Keratinocyte (primary cell): ENCODE results near the gene CCSER1. TPM values are rescaled to one million over a fixed set of nuclear protein-coding genes. Genes with fewer than 3 reads are reported as not detected.

Experiments
- DNase-seq: peaks from one replicate; pipeline ENCODE4 v3.0.0-alpha.2; 2011; ENCODE audit warnings: low read depth, missing footprints, low spot score
- FAIRE-seq: peaks from 2 replicates; lab custom pipeline; 2011; peaks lifted over from hg19 to GRCh38; lab: Jason Lieb, UNC
- H2AFZ ChIP-seq: 2 replicates; pipeline ENCODE4 v1.6.0; 2012; ENCODE audit warnings: low read length, control low read depth, inconsistent platforms; ENCODE audit not compliant: control insufficient read depth
- H3K27ac ChIP-seq: 2 replicates; pipeline ENCODE4 v1.5.1; 2011; ENCODE audit warnings: low read length; ENCODE audit not compliant: control insufficient read depth, insufficient read depth
- H3K27me3 ChIP-seq: 3 replicates; pipeline ENCODE4 v1.6.0; 2011; ENCODE audit warnings: low read length; ENCODE audit not compliant: control insufficient read depth, insufficient read depth; ENCODE audit errors: extremely low read depth
- H3K36me3 ChIP-seq, 2 experiments: 2 replicates in 1 of 2; 3 replicates in 1 of 2; pipeline ENCODE4 v1.5.1; 2011; ENCODE audit warnings: low read length in 2 of 2, mild to moderate bottlenecking in 1 of 2; ENCODE audit not compliant: control insufficient read depth in 2 of 2, insufficient read depth in 2 of 2; ENCODE audit errors: extremely low read depth in 1 of 2
- H3K4me1 ChIP-seq: 3 replicates; pipeline ENCODE4 v1.5.1; 2011; ENCODE audit warnings: low read length; ENCODE audit not compliant: control insufficient read depth, insufficient read depth; ENCODE audit errors: extremely low read depth
- H3K4me2 ChIP-seq: 3 replicates; pipeline ENCODE4 v1.6.0; 2011; ENCODE audit warnings: low read depth, low read length; ENCODE audit not compliant: control insufficient read depth, insufficient read depth; ENCODE audit errors: extremely low read depth
- H3K4me3 ChIP-seq, 3 experiments: fragments of 200-600 bp in 1 of 3; sonication (generic) in 1 of 3; 2 replicates in 2 of 3; 3 replicates in 1 of 3; pipeline ENCODE4 v1.5.1; 2011 to 2016; ENCODE audit warnings: low read length in 3 of 3, mild to moderate bottlenecking in 3 of 3, control low read depth in 2 of 3, inconsistent platforms in 1 of 3, low read depth in 1 of 3, mixed read lengths in 1 of 3, mixed run types in 1 of 3, moderate library complexity in 1 of 3; ENCODE audit not compliant: control insufficient read depth in 2 of 3, insufficient read depth in 2 of 3; ENCODE audit errors: extremely low read depth in 1 of 3
- H3K79me2 ChIP-seq: 2 replicates; pipeline ENCODE4 v1.6.0; 2012; ENCODE audit warnings: low read length; ENCODE audit not compliant: control insufficient read depth, insufficient read depth
- H3K9ac ChIP-seq: 3 replicates; pipeline ENCODE4 v1.6.0; 2011; ENCODE audit warnings: low read length; ENCODE audit not compliant: control insufficient read depth, insufficient read depth; ENCODE audit errors: extremely low read depth
- H3K9me1 ChIP-seq: 3 replicates; pipeline ENCODE4 v1.6.0; 2011; ENCODE audit warnings: low read length; ENCODE audit not compliant: control insufficient read depth, insufficient read depth; ENCODE audit errors: extremely low read depth
- H3K9me3 ChIP-seq: 2 replicates; pipeline ENCODE4 v1.5.1; 2012; ENCODE audit warnings: low read depth, low read length; ENCODE audit not compliant: control insufficient read depth
- H4K20me1 ChIP-seq: 3 replicates; pipeline ENCODE4 v1.6.0; 2011; ENCODE audit warnings: low read length; ENCODE audit not compliant: control insufficient read depth, insufficient read depth; ENCODE audit errors: extremely low read depth
- EZH2 ChIP-seq: IDR thresholded peaks from one replicate; pipeline ENCODE4 v1.6.1; 2012; ENCODE audit warnings: inconsistent platforms, mild to moderate bottlenecking, low read length, moderate library complexity
- dilution Hi-C: fragments of 300-500 bp; cut with MboI; formaldehyde crosslinking; loops from one replicate; pipeline ENCODE4 v1.7.0; 2020; ENCODE audit warnings: low sequenced_read_pairs; ENCODE audit not compliant: extremely low pct_ligation_motif_present
- polyA plus RNA-seq, 5 experiments: library from polyadenylated mRNA; depleted of rRNA in 3 of 5; stranded (reverse) in 3 of 5; stranded (forward) in 1 of 5; unstranded in 1 of 5; fragments of >200 nt; gene quantifications; 1 replicate in 1 of 5; 2 replicates in 3 of 5; 3 replicates in 1 of 5; pipeline versions ENCODE4 v1.2.1 to v1.2.3, GENCODE V29; 2011 to 2012; ENCODE audit warnings: missing spikeins in 2 of 5, low read depth in 1 of 5, low replicate concordance in 1 of 5
- TF ChIP-seq, protein P1 (sequence below), 3 experiments: IDR thresholded peaks in 1 of 3; conservative IDR thresholded peaks in 1 of 3; optimal IDR thresholded peaks in 1 of 3; 2 replicates in 2 of 3; 3 replicates in 1 of 3; pipeline versions ENCODE3 to v1.5.1; 2011; ENCODE audit warnings: low read length in 3 of 3, mild to moderate bottlenecking in 3 of 3, moderate library complexity in 2 of 3, control low read depth in 1 of 3, inconsistent platforms in 1 of 3; ENCODE audit not compliant: insufficient read depth in 2 of 3; ENCODE audit errors: extremely low read depth in 1 of 3

CCSER1 gene
- polyA plus RNA-seq, 1 donor (not counting 4 experiments of a cell fraction or from before 2014, with no cell fraction given), result 1.2 TPM

- TF ChIP-seq, protein P1, sequence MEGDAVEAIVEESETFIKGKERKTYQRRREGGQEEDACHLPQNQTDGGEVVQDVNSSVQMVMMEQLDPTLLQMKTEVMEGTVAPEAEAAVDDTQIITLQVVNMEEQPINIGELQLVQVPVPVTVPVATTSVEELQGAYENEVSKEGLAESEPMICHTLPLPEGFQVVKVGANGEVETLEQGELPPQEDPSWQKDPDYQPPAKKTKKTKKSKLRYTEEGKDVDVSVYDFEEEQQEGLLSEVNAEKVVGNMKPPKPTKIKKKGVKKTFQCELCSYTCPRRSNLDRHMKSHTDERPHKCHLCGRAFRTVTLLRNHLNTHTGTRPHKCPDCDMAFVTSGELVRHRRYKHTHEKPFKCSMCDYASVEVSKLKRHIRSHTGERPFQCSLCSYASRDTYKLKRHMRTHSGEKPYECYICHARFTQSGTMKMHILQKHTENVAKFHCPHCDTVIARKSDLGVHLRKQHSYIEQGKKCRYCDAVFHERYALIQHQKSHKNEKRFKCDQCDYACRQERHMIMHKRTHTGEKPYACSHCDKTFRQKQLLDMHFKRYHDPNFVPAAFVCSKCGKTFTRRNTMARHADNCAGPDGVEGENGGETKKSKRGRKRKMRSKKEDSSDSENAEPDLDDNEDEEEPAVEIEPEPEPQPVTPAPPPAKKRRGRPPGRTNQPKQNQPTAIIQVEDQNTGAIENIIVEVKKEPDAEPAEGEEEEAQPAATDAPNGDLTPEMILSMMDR (optimal IDR thresholded peaks at IDR 0.05 in 1 of 3, IDR thresholded peaks at IDR 0.05 in 1 of 3, conservative IDR thresholded peaks at IDR 0.05 in 1 of 3; ENCODE audit: extremely low read depth in 1 of 3, insufficient read depth in 2 of 3, low read length in 3 of 3), result no peak
- no peak for TF ChIP-seq EZH2
- H3K36me3 ChIP-seq, result no peaks in the 10 kb centered on the region
- no peaks in the 10 kb centered on the region for H3K9me3 ChIP-seq
- no peak overlapping the region for H3K9ac ChIP-seq
- H3K79me2 ChIP-seq, result no peaks in the 10 kb centered on the region
- H3K4me1 ChIP-seq, result no peaks in the 10 kb centered on the region
- dilution Hi-C loops, result no loop called here
- no peak overlapping the region for H3K27ac ChIP-seq
- no peak overlapping the region for H2AFZ ChIP-seq
- no peaks in the 10 kb centered on the region for H3K9me1 ChIP-seq
- H3K4me3 ChIP-seq, result no peak overlapping the region
- H3K27me3 ChIP-seq, result no peaks in the 10 kb centered on the region
- no peaks in the 10 kb centered on the region for H4K20me1 ChIP-seq
- DNase-seq, result no peak
- no peak for FAIRE-seq
- no peak overlapping the region for H3K4me2 ChIP-seq
These were observed 1344.9 kb downstream of the CCSER1 start for GRCh38 chr4:91472046-91472445.

DNA sequence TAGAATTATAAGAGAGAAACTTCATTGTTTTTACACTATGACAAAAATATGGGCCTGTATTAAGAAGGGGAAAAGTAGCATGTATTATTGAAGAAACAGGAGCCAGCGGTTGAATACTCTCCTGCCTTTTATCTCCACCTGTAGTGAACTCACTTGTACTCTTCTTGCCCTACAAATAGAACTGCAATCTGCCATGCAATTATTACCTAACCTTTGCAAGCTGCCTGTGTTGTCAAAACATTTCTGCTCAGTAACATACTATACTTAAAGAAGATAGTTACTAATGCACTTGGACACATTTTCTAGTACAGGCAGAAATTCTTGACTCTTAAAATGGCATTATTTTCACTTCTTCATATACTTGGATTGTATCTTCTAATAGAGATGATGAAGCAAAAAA is 1358.2 kb downstream of the CCSER1 start:
- Histone ChIP-seq H3K9me3 (no peaks in the 10 kb centered on the region), H3K9ac (no peak overlapping the region), H3K4me2 (no peak overlapping the region), H3K27ac (no peak overlapping the region), H3K27me3 (no peaks in the 10 kb centered on the region), H3K36me3 (no peaks in the 10 kb centered on the region), H2AFZ (no peak overlapping the region), H4K20me1 (no peaks in the 10 kb centered on the region), H3K4me1 (no peaks in the 10 kb centered on the region), H3K79me2 (no peaks in the 10 kb centered on the region), H3K4me3 (no peak overlapping the region), H3K9me1 (no peaks in the 10 kb centered on the region)
- dilution Hi-C loops, result no loop called here
- DNase-seq (no peak), FAIRE-seq (no peak)
- TF ChIP-seq, protein P1 (optimal IDR thresholded peaks at IDR 0.05 in 1 of 3, IDR thresholded peaks at IDR 0.05 in 1 of 3, conservative IDR thresholded peaks at IDR 0.05 in 1 of 3; ENCODE audit: extremely low read depth in 1 of 3, insufficient read depth in 2 of 3, low read length in 3 of 3), result no peak
- no peak for TF ChIP-seq EZH2
